ENCODE measurements around the gene NDUFB10.

NDUFB10 gene

GRCh38 chr16:1982991-1983543, 23.7 kb downstream of the NDUFB10 start:
- DNase-seq (ENCODE audit: extremely low read depth, low read depth) = no peak

GRCh38 chr16:1983544-1984346, 24.4 kb downstream of the NDUFB10 start, which contains the start of gene GFER:
GFER (plus strand) TSS chr16:1984193; CDS start chr16:1984219, 26 bp downstream.
- peak; percentile 27 for TF ChIP-seq CTCF (IDR thresholded peaks at IDR 0.05; ENCODE audit: low read depth, low read length)
- peak; percentile 83 for DNase-seq (ENCODE audit: extremely low read depth, low read depth)

More at GRCh38 chr16:1982991-1983543, 23.7 kb downstream of the NDUFB10 start:
- TF ChIP-seq CTCF (IDR thresholded peaks at IDR 0.05; ENCODE audit: low read depth, low read length) = peak; percentile 27

GRCh38 chr16:1984347-1985225, 25.2 kb downstream of the NDUFB10 start:
- no peak for TF ChIP-seq CTCF (IDR thresholded peaks at IDR 0.05; ENCODE audit: low read depth, low read length)
- DNase-seq (ENCODE audit: extremely low read depth, low read depth) = no peak

- DNase-seq (ENCODE audit: extremely low read depth, low read depth) = no peak
- no peak for TF ChIP-seq CTCF (IDR thresholded peaks at IDR 0.05; ENCODE audit: low read depth, low read length)
Observed at GRCh38 chr16:1985466-1986150, 26.3 kb downstream of the NDUFB10 start.

- no peak for TF ChIP-seq CTCF (IDR thresholded peaks at IDR 0.05; ENCODE audit: low read depth, low read length)
- no peak for DNase-seq (ENCODE audit: extremely low read depth, low read depth)
Observed at GRCh38 chr16:1987198-1987597, 27.9 kb downstream of the NDUFB10 start.

GRCh38 chr16:1989209-1990100, 30.1 kb downstream of the NDUFB10 start, which contains the start of gene SYNGR3:
SYNGR3 (plus strand) TSS chr16:1989970; CDS start chr16:1990103, 133 bp downstream.
- DNase-seq (ENCODE audit: extremely low read depth, low read depth) = no peak
- TF ChIP-seq CTCF (IDR thresholded peaks at IDR 0.05; ENCODE audit: low read depth, low read length) = no peak
